ENCODE results near the gene NUDC. TPM values are rescaled to one million over a fixed set of nuclear protein-coding genes. Genes with fewer than 3 reads are reported as not detected.

Gene NUDC
- total and polyA plus RNA-seq, 2 of the 13 experiments (the other 11 are each of a cell fraction or from before 2014, with no cell fraction given), result 34.7 to 104 TPM

- TF ChIP-seq EP300 (IDR thresholded peaks at IDR 0.05; ENCODE audit: low read depth in 2 of 2, low read length in 2 of 2) (peak in 1 of 2 experiments; percentile 88; a peak in 2 of 4 replicates), EP300 (CRISPR knock-in tag; IDR thresholded peaks at IDR 0.05; ENCODE audit: borderline replicate concordance) (peak; percentile 84; the same call in 1 of the 2 replicates), NR2C2 (CRISPR knock-in tag; IDR thresholded peaks at IDR 0.05; ENCODE audit: borderline replicate concordance) (peak; percentile 93), NFKB2 (CRISPR knock-in tag; IDR thresholded peaks at IDR 0.05; ENCODE audit: borderline replicate concordance) (peak; percentile 50), GATAD1 (CRISPR knock-in tag; IDR thresholded peaks at IDR 0.05) (peak; percentile 65; the same call in 1 of the 2 replicates), MTF1 (CRISPR knock-in tag; IDR thresholded peaks at IDR 0.05) (no peak), DR1 (CRISPR knock-in tag; IDR thresholded peaks at IDR 0.05) (0 out of 2 replicates have a peak, but pooled peaks have one; percentile 39), BCL6 (CRISPR knock-in tag; IDR thresholded peaks at IDR 0.05) (peak; percentile 91), STAT6 (CRISPR knock-in tag; IDR thresholded peaks at IDR 0.05; ENCODE audit: borderline replicate concordance) (0 out of 2 replicates have a peak, but pooled peaks have one; percentile 78), JARID2 (CRISPR knock-in tag; IDR thresholded peaks at IDR 0.05; ENCODE audit: insufficient replicate concordance) (no peak), ZFX (CRISPR knock-in tag; IDR thresholded peaks at IDR 0.05; ENCODE audit: low read depth) (peak; percentile 92), ZSCAN9 (CRISPR knock-in tag; IDR thresholded peaks at IDR 0.05; ENCODE audit: borderline replicate concordance) (no peak; the same call in 1 of the 2 replicates), HINFP (CRISPR knock-in tag; IDR thresholded peaks at IDR 0.05; ENCODE audit: low read depth) (peak; percentile 22), ZNF761 (CRISPR knock-in tag; conservative IDR thresholded peaks at IDR 0.05) (0 out of 2 replicates have a peak, but pooled peaks have one; percentile 53), KLF15 (CRISPR knock-in tag; IDR thresholded peaks at IDR 0.05; ENCODE audit: borderline replicate concordance) (peak; percentile 76; the same call in 1 of the 2 replicates), ZNF18 (CRISPR knock-in tag; IDR thresholded peaks at IDR 0.05; ENCODE audit: insufficient replicate concordance) (peak; percentile 85), FOXO1 (CRISPR knock-in tag; IDR thresholded peaks at IDR 0.05) (peak; percentile 80; the same call in 1 of the 2 replicates), NFATC3 (CRISPR knock-in tag; IDR thresholded peaks at IDR 0.05) (no peak), SMAD9 (CRISPR knock-in tag; IDR thresholded peaks at IDR 0.05) (no peak), ZC3H13 (CRISPR knock-in tag; IDR thresholded peaks at IDR 0.05) (peak; percentile 81; the same call in 1 of the 2 replicates), PREB (CRISPR knock-in tag; IDR thresholded peaks at IDR 0.05) (no peak), ZNF788 (CRISPR knock-in tag; IDR thresholded peaks at IDR 0.05; ENCODE audit: borderline replicate concordance) (peak; percentile 65; the same call in 1 of the 2 replicates), ZNF530 (CRISPR knock-in tag; IDR thresholded peaks at IDR 0.05; ENCODE audit: low read depth) (no peak)
These were observed 16.6 kb downstream of the NUDC start (continued) for GRCh38 chr1:26938004-26938658.

Measured in HepG2 (cell line).